GM19395 (cell line): ENCODE measurements around the gene ATP5F1A.
"Not testable (repeated sequence)": the region's sequence is repeated elsewhere in the genome, so short reads cannot be mapped to it uniquely, and the experiment has no call there.

Source experiments
- ATAC-seq: cut with Tn5 transposase; IDR thresholded peaks from one replicate; pipeline ENCODE4 v1.9.1; 2021; ENCODE audit warnings: mild to moderate bottlenecking, moderate library complexity; ENCODE audit not compliant: unreplicated experiment

Gene ATP5F1A

GRCh38 chr18:46048641-46049040 lies 49.5 kb downstream of the ATP5F1A start:
- ATAC-seq, result no peak

- ATAC-seq, result not testable (repeated sequence)
These were observed 50.7 kb downstream of the ATP5F1A start for GRCh38 chr18:46047369-46047768.

- no peak for ATAC-seq
These were observed 51.4 kb downstream of the ATP5F1A start for GRCh38 chr18:46046688-46047087.

GRCh38 chr18:46046126-46046525 lies 52.0 kb downstream of the ATP5F1A start:
- no peak for ATAC-seq

GRCh38 chr18:46042571-46043123 lies 55.4 kb downstream of the ATP5F1A start:
- no peak for ATAC-seq

GRCh38 chr18:46040747-46041104 lies 57.4 kb downstream of the ATP5F1A start:
- ATAC-seq, result no peak

- ATAC-seq, result no peak
These were observed 57.9 kb downstream of the ATP5F1A start for GRCh38 chr18:46040033-46040746.

- no peak for ATAC-seq
These were observed 60.4 kb downstream of the ATP5F1A start for GRCh38 chr18:46037512-46038305.

GRCh38 chr18:46035696-46036680 lies 62.1 kb downstream of the ATP5F1A start:
- ATAC-seq, result no peak

- ATAC-seq, result no peak
These were observed 63.9 kb downstream of the ATP5F1A start for GRCh38 chr18:46034230-46034629.

- no peak for ATAC-seq
These were observed 66.4 kb downstream of the ATP5F1A start for GRCh38 chr18:46031741-46032140.
